ENCODE measurements around the gene AGRP.

- TF ChIP-seq, protein P1, sequence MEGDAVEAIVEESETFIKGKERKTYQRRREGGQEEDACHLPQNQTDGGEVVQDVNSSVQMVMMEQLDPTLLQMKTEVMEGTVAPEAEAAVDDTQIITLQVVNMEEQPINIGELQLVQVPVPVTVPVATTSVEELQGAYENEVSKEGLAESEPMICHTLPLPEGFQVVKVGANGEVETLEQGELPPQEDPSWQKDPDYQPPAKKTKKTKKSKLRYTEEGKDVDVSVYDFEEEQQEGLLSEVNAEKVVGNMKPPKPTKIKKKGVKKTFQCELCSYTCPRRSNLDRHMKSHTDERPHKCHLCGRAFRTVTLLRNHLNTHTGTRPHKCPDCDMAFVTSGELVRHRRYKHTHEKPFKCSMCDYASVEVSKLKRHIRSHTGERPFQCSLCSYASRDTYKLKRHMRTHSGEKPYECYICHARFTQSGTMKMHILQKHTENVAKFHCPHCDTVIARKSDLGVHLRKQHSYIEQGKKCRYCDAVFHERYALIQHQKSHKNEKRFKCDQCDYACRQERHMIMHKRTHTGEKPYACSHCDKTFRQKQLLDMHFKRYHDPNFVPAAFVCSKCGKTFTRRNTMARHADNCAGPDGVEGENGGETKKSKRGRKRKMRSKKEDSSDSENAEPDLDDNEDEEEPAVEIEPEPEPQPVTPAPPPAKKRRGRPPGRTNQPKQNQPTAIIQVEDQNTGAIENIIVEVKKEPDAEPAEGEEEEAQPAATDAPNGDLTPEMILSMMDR (conservative IDR thresholded peaks at IDR 0.05; ENCODE audit: low read length): no peak
- TF ChIP-seq EZH2phosphoT487 (IDR thresholded peaks at IDR 0.05; ENCODE audit: borderline replicate concordance, low read depth, low read length): no peak
These were observed 29.2 kb downstream of the AGRP start for GRCh38 chr16:67454104-67454503.

Data from OCI-LY7 (cell line).